A549 (cell line): ENCODE data around the gene CAPN2. TPM values are rescaled to one million over a fixed set of nuclear protein-coding genes. Genes with fewer than 3 reads are reported as not detected.

Experiments
- ATAC-seq, 2 experiments: fragments of 200-7000 bp in 1 of 2; fragments of >200 bp in 1 of 2; cut with Nextera tagmentation in 1 of 2; cut with Tn5 transposase in 1 of 2; 3 replicates each; pipeline versions ENCODE4 v1.8.0 to v1.9.1; 2018 to 2020; ENCODE audit warnings: mild to moderate bottlenecking in 1 of 2, moderate library complexity in 1 of 2
- CTCF ChIA-PET: fragments of 300-600 bp; sonication (Branson Sonifier 250); formaldehyde crosslinking; extraction: SDS; loops from one replicate; lab custom pipeline; 2021; ENCODE audit warnings: antibody characterized with exemption, inconsistent platforms; lab: Yijun Ruan, JAX
- POLR2A ChIA-PET: fragments of 350-600 bp; formaldehyde crosslinking; extraction: SDS; loops from one replicate; lab custom pipeline; 2021; ENCODE audit warnings: antibody characterized with exemption, inconsistent platforms; lab: Yijun Ruan, JAX
- DNase-seq, 2 experiments: peaks; one replicate each; pipeline versions ENCODE4 v3.0.0 to v3.0.0-alpha.2; 2011 to 2016; ENCODE audit warnings: low read depth in 1 of 2, low spot score in 1 of 2
- FAIRE-seq: peaks from 2 replicates; lab custom pipeline; 2011; peaks lifted over from hg19 to GRCh38; lab: Jason Lieb, UNC
- H3K27ac ChIP-seq, 2 experiments: fragments of >200 bp; sonication (Bioruptor Twin); formaldehyde crosslinking; 3 replicates each; pipeline ENCODE4 v1.5.1; 2016 to 2017
- H3K4me1 ChIP-seq: fragments of >200 bp; sonication (Bioruptor Twin); formaldehyde crosslinking; 3 replicates; pipeline ENCODE4 v1.6.1; 2016
- H3K4me2 ChIP-seq: fragments of >200 bp; sonication (Bioruptor Twin); formaldehyde crosslinking; 3 replicates; pipeline ENCODE4 v1.6.1; 2016
- H3K4me3 ChIP-seq: fragments of >200 bp; sonication (Bioruptor Twin); formaldehyde crosslinking; 3 replicates; pipeline ENCODE4 v1.5.1; 2016
- H3K9me3 ChIP-seq: fragments of >200 bp; sonication (Bioruptor Twin); formaldehyde crosslinking; 3 replicates; pipeline ENCODE4 v1.6.1; 2016
- BCL3 ChIP-seq: fragments of >200 bp; sonication (Bioruptor Twin); formaldehyde crosslinking; IDR thresholded peaks from 3 replicates; pipeline ENCODE4 v1.6.1; 2016
- CEBPB ChIP-seq, 2 experiments: fragments of >200 bp in 1 of 2; sonication (Bioruptor Twin) in 1 of 2; formaldehyde crosslinking in 1 of 2; IDR thresholded peaks; 2 replicates each; pipeline ENCODE4 v1.6.1; 2012 to 2016
- CHD2 ChIP-seq: fragments of 150-350 bp; IDR thresholded peaks from 2 replicates; pipeline ENCODE4 v1.6.1; 2014; ENCODE audit warnings: low read length; ENCODE audit not compliant: partially characterized antibody
- CHD4 ChIP-seq: fragments of 200-600 bp; sonication (generic); IDR thresholded peaks from 2 replicates; pipeline ENCODE4 v1.6.1; 2016; ENCODE audit warnings: antibody characterized with exemption, mild to moderate bottlenecking, borderline replicate concordance
- EHMT2 ChIP-seq: fragments of 200-600 bp; sonication (generic); IDR thresholded peaks from 2 replicates; pipeline ENCODE4 v1.6.1; 2016; ENCODE audit warnings: antibody characterized with exemption, low read depth, mild to moderate bottlenecking, moderate library complexity
- ELK1 ChIP-seq: fragments of 150-350 bp; IDR thresholded peaks from 2 replicates; pipeline ENCODE4 v1.6.1; 2014; ENCODE audit warnings: low read depth, mild to moderate bottlenecking, low read length
- EP300 ChIP-seq, 2 experiments: fragments of >200 bp; sonication (Bioruptor Twin); formaldehyde crosslinking; IDR thresholded peaks; 2 replicates in 1 of 2; 3 replicates in 1 of 2; pipeline ENCODE4 v1.6.1; 2016 to 2017
- FOSB ChIP-seq: fragments of 250-450 bp; sonication (Bioruptor Pico); IDR thresholded peaks from 2 replicates; pipeline ENCODE4 v1.5.0; 2020; ENCODE audit warnings: mild to moderate bottlenecking, moderate library complexity
- FOSL2 ChIP-seq, 2 experiments: fragments of 450-650 bp in 1 of 2; fragments of >200 bp in 1 of 2; sonication (Bioruptor Twin) in 1 of 2; formaldehyde crosslinking; IDR thresholded peaks; 2 replicates each; pipeline versions ENCODE4 v1.5.0 to v1.6.1; 2016 to 2020; ENCODE audit warnings: mild to moderate bottlenecking in 1 of 2, moderate library complexity in 1 of 2
- HEYL ChIP-seq: fragments of 250-450 bp; sonication (Bioruptor Pico); IDR thresholded peaks from 2 replicates; pipeline ENCODE4 v1.8.0; 2021; ENCODE audit warnings: mild to moderate bottlenecking, moderate library complexity
- HOXB13 ChIP-seq: fragments of 250-450 bp; sonication (Bioruptor Pico); IDR thresholded peaks from 2 replicates; pipeline ENCODE4 v1.5.0; 2020; ENCODE audit warnings: low read depth, mild to moderate bottlenecking, moderate library complexity
- KDM1A ChIP-seq: fragments of 200-600 bp; sonication (generic); IDR thresholded peaks from 2 replicates; pipeline ENCODE4 v1.6.1; 2016; ENCODE audit warnings: low read depth, mild to moderate bottlenecking
- MAX ChIP-seq: IDR thresholded peaks from 2 replicates; pipeline ENCODE4 v1.6.1; 2012
- NPAS2 ChIP-seq: fragments of 250-450 bp; sonication (Bioruptor Pico); IDR thresholded peaks from 2 replicates; pipeline ENCODE4 v1.8.0; 2022; ENCODE audit warnings: mild to moderate bottlenecking, moderate library complexity, borderline replicate concordance
- PBX3 ChIP-seq: IDR thresholded peaks from 2 replicates; pipeline ENCODE4 v1.6.1; 2012
- RFX5 ChIP-seq: fragments of 450-650 bp; IDR thresholded peaks from 2 replicates; pipeline ENCODE4 v1.7.1; 2014; ENCODE audit warnings: antibody characterized with exemption, mild to moderate bottlenecking, moderate library complexity
- RNF2 ChIP-seq: fragments of 200-600 bp; sonication (generic); IDR thresholded peaks from 2 replicates; pipeline ENCODE4 v1.6.1; 2016; ENCODE audit warnings: low read depth, mild to moderate bottlenecking, antibody characterized with exemption, moderate library complexity, borderline replicate concordance
- SREBF2 ChIP-seq: fragments of 450-650 bp; IDR thresholded peaks from 2 replicates; pipeline ENCODE4 v1.6.1; 2014; ENCODE audit warnings: mild to moderate bottlenecking, moderate library complexity
- TFCP2L1 ChIP-seq: fragments of 250-450 bp; sonication (Bioruptor Pico); IDR thresholded peaks from 2 replicates; pipeline ENCODE4 v1.5.0; 2021; ENCODE audit warnings: mild to moderate bottlenecking
- ZFP36 ChIP-seq: fragments of 450-650 bp; IDR thresholded peaks from 2 replicates; pipeline ENCODE4 v1.6.1; 2014; ENCODE audit warnings: borderline replicate concordance; ENCODE audit not compliant: partially characterized antibody
- ZNF302 ChIP-seq: fragments of 250-450 bp; sonication (Bioruptor Pico); IDR thresholded peaks from 2 replicates; pipeline ENCODE4 v1.9.0; 2021; ENCODE audit warnings: inconsistent platforms, mild to moderate bottlenecking, moderate library complexity
- WGBS: methylation state at CpG from one replicate; pipeline ENCODE4 v1.1.6; 2017; ENCODE audit errors: missing lambda C conversion rate; 5-methylcytosine and 5-hydroxymethylcytosine counted together
- polyA plus RNA-seq, 4 experiments: library from polyadenylated mRNA; depleted of rRNA in 3 of 4; stranded (reverse); fragments of >200 nt; fragmentation: RNase III in 1 of 4; extraction: RNeasy Plus Mini Kit Qiagen cat#74134 plus additional on column Dnase treatment in 1 of 4; gene quantifications; 2 replicates in 3 of 4; 3 replicates in 1 of 4; pipeline ENCODE4 v1.2.3, GENCODE V29; 2011 to 2017

Gene CAPN2
- polyA plus RNA-seq, 2 of the 4 experiments (the other 2 are of a cell fraction): 199 to 300 TPM

GRCh38 chr1:223748773-223749733 lies 36.7 kb downstream of the CAPN2 start (continued):
- TF ChIP-seq NPAS2: no peak
- TF ChIP-seq ZNF302 (CRISPR knock-in tag): no peak
- no peak for TF ChIP-seq MAX
- no peak for TF ChIP-seq RNF2
- TF ChIP-seq EHMT2: no peak
- no peak for TF ChIP-seq KDM1A
- TF ChIP-seq ELK1: no peak
- no peak for TF ChIP-seq FOSL2 (IDR thresholded peaks at IDR 0.05)
- no peak for TF ChIP-seq FOSL2 (CRISPR knock-in tag; IDR thresholded peaks at IDR 0.05)
- TF ChIP-seq CEBPB (IDR thresholded peaks at IDR 0.05): no peak
- TF ChIP-seq PBX3: no peak
- TF ChIP-seq RFX5: no peak
- TF ChIP-seq FOSB (CRISPR knock-in tag): no peak
- TF ChIP-seq ZFP36: no peak
- TF ChIP-seq BCL3: no peak
- TF ChIP-seq CHD4: no peak

- WGBS: 95% methylated on average over 13 of the region's 13 CpGs
- Histone ChIP-seq H3K4me1 (peaks cover 33% of the 10 kb centered on the region), H3K4me3 (no peak overlapping the region), H3K4me2 (no peak overlapping the region), H3K27ac (peak overlapping the region in 1 of 2 experiments; percentile 24; a peak in 2 of 6 replicates), H3K9me3 (no peaks in the 10 kb centered on the region)
- DNase-seq (no peak), ATAC-seq (no peak), FAIRE-seq (no peak)
- CTCF ChIA-PET: interaction anchor here (0.7 to 10.9 kb wide), 9 partner anchors 11 to 54 kb away, joined by 3 to 122 read pairs (median 92); partner anchors contain the start of gene CAPN2
- TF ChIP-seq EP300 (IDR thresholded peaks at IDR 0.05): no peak
- TF ChIP-seq CHD2: no peak
- no peak for TF ChIP-seq HEYL (CRISPR knock-in tag)
- no peak for TF ChIP-seq TFCP2L1 (CRISPR knock-in tag)
- TF ChIP-seq NPAS2: no peak
- no peak for TF ChIP-seq HOXB13
- no peak for TF ChIP-seq MAX
- no peak for TF ChIP-seq SREBF2
- POLR2A ChIA-PET: no interaction called here
Measured at GRCh38 chr1:223750730-223751570, 38.6 kb downstream of the CAPN2 start.
